Aorta (tissue), 5 donors: ENCODE measurements around the gene GDI2. TPM values are rescaled to one million over a fixed set of nuclear protein-coding genes. Genes with fewer than 3 reads are reported as not detected.

Experiments used
- ATAC-seq: fragments of 200-7000 bp; cut with Tn5 transposase; one replicate; pipeline ENCODE4 v1.9.1; 2022; ENCODE audit warnings: moderate library complexity; ENCODE audit not compliant: low FRiP score
- DNase-seq, 2 donors: peaks; one replicate each; pipeline ENCODE4 v3.0.0-alpha.2; 2020
- H3K27ac ChIP-seq, 2 donors: one replicate each; pipeline ENCODE4 v1.5.1; 2013; ENCODE audit warnings: low read length in 2 of 2, mild to moderate bottlenecking in 2 of 2, moderate library complexity in 2 of 2, control low read depth in 1 of 2, inconsistent platforms in 1 of 2, low read depth in 1 of 2
- H3K27me3 ChIP-seq, 2 donors: one replicate each; pipeline ENCODE4 v1.6.1; 2013; ENCODE audit warnings: control low read depth in 1 of 2, low read length in 1 of 2, mild to moderate bottlenecking in 1 of 2, moderate library complexity in 1 of 2; ENCODE audit not compliant: insufficient read depth in 2 of 2, control insufficient read depth in 1 of 2
- H3K36me3 ChIP-seq, 2 donors: one replicate each; pipeline ENCODE4 v1.6.1; 2013; ENCODE audit warnings: control low read depth in 1 of 2, low read length in 1 of 2, mild to moderate bottlenecking in 1 of 2; ENCODE audit not compliant: insufficient read depth in 2 of 2, control insufficient read depth in 1 of 2
- H3K4me1 ChIP-seq, 2 donors: one replicate each; pipeline ENCODE4 v1.6.1; 2013; ENCODE audit warnings: low read length in 2 of 2, control low read depth in 1 of 2, mild to moderate bottlenecking in 1 of 2, moderate library complexity in 1 of 2; ENCODE audit not compliant: insufficient read depth in 2 of 2, control insufficient read depth in 1 of 2
- H3K4me3 ChIP-seq, 2 donors: one replicate each; pipeline ENCODE4 v1.5.1; 2013; ENCODE audit warnings: low read length in 2 of 2, control low read depth in 1 of 2, mild to moderate bottlenecking in 1 of 2
- H3K9me3 ChIP-seq: one replicate; pipeline ENCODE4 v1.6.1; 2013; ENCODE audit warnings: mild to moderate bottlenecking, low read length; ENCODE audit not compliant: control insufficient read depth
- WGBS, 2 donors: extraction: QIAGEN DNeasy Blood & Tissue Kit; methylation state at CpG; one replicate each; pipeline ENCODE4 v1.1.7; 2013; 5-methylcytosine and 5-hydroxymethylcytosine counted together
- intact Hi-C, 2 donors: fragments of 100-400 bp; cut with DNase I; formaldehyde crosslinking; loops; one replicate each; pipeline versions ENCODE4 v1.14.2 to v1.15.0; 2022
- polyA plus RNA-seq, 2 donors: library from polyadenylated mRNA; stranded (reverse); fragments of 200-250 nt; gene quantifications; one replicate each; pipeline ENCODE4 v1.2.3, GENCODE V29; 2013
- total RNA-seq, 2 donors: library from RNA; stranded (reverse); fragmentation: NEBNext Ultra II Directional; extraction: Animal tissue kit (Norgen Biotek cat#: 25700); gene quantifications; one replicate each; pipeline ENCODE4 v1.2.1, GENCODE V29; 2021
- donor health status: healthy with polysubstance abuse.
- donor health status: Bipolar disorder and iron deficiency.
- donor health status: DM: no; HTN: no; CAD: no.
- donor health status: DM: no; HTN: no; CAD: no.
- donor health status: DM: yes; HTN: yes; CAD: no.

The GDI2 gene
- total and polyA plus RNA-seq, 4 donors: 116 to 161 (median 143) TPM

GRCh38 chr10:5766189-5766588 is 47.0 kb downstream of the GDI2 start:
- DNase-seq: no peak
- H3K4me1 ChIP-seq: no peaks in the 10 kb centered on the region
- no peak for ATAC-seq
- H3K27ac ChIP-seq: no peak overlapping the region
- H3K9me3 ChIP-seq: no peaks in the 10 kb centered on the region
- intact Hi-C loops: no loop called here
- WGBS, 2 donors: 91 to 94% methylated on average over 2 of the region's 2 CpGs
- H3K4me3 ChIP-seq: no peak overlapping the region
- H3K27me3 ChIP-seq: no peaks in the 10 kb centered on the region
- H3K36me3 ChIP-seq: peaks cover 0 to 10% of the 10 kb centered on the region in 2 donors

- ATAC-seq (no peak), DNase-seq (no peak)
- no peaks in the 10 kb centered on the region for H3K27me3 ChIP-seq
- no peak overlapping the region for H3K27ac ChIP-seq
- H3K36me3 ChIP-seq: peaks cover 3 to 10% of the 10 kb centered on the region in 2 donors
- WGBS, 2 donors: 72 to 78% methylated on average over 2 of the region's 2 CpGs
- intact Hi-C loops: no loop called here
- H3K4me1 ChIP-seq: no peaks in the 10 kb centered on the region
- no peak overlapping the region for H3K4me3 ChIP-seq
- no peaks in the 10 kb centered on the region for H3K9me3 ChIP-seq
Measured at GRCh38 chr10:5765617-5766016, 47.6 kb downstream of the GDI2 start.

GRCh38 chr10:5764422-5765297 is 48.6 kb downstream of the GDI2 start:
- peaks cover 4 to 16% of the 10 kb centered on the region in 2 donors for H3K36me3 ChIP-seq
- H3K4me1 ChIP-seq: no peaks in the 10 kb centered on the region
- H3K9me3 ChIP-seq: no peaks in the 10 kb centered on the region
- DNase-seq: no peak
- no peak overlapping the region for H3K4me3 ChIP-seq
- H3K27ac ChIP-seq: no peak overlapping the region
- H3K27me3 ChIP-seq: no peaks in the 10 kb centered on the region
- ATAC-seq: no peak
- intact Hi-C loops: no loop called here
- WGBS, 2 donors: 91 to 92% methylated on average over 10 of the region's 10 CpGs

DNA sequence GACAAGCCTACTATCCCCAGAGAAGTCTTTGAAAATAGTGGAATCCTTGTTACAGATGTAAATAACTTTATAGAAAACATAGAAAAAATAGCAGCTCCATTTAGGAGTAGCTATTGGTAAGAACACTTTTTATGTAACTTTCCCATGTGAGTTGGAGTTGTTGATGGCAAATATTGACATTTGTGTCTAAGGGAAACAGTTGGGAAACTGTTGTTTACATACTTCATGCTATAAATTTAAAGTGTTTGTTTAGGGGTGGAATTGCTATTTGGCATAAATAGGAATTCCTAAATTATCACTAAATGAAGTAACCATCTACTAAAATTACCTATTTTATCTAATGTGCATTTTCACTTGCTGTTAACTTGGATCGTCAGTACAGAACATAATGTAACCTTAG is 50.7 kb downstream of the GDI2 start:
- H3K27ac ChIP-seq: no peak overlapping the region
- no peaks in the 10 kb centered on the region for H3K27me3 ChIP-seq
- no peak for DNase-seq
- no peak for ATAC-seq
- no peaks in the 10 kb centered on the region for H3K9me3 ChIP-seq
- intact Hi-C loops: no loop called here
- 31 to 63% methylated on average over 1 of the region's 1 CpG for WGBS, 2 donors
- peaks cover 8 to 18% of the 10 kb centered on the region in 2 donors for H3K36me3 ChIP-seq
- H3K4me1 ChIP-seq: no peaks in the 10 kb centered on the region
- no peak overlapping the region for H3K4me3 ChIP-seq

DNA sequence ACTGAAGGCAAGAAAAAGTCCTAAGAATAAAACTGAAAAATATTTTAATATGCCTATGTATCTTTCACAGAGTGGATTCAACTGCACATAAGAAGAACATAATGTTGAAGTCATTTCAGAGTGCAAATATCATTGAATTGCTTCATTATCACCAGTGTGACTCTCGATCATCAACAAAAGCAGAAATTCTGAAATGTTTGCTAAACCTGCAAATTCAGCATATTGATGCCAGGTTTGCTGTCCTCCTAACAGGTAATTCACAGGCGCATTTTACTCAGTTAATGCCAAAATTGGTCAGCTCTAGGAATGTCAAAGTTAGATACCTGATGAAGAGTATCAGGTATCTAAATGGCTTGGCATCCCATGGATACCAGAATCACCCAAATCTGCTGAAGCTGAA is 52.0 kb downstream of the GDI2 start:
- Histone ChIP-seq H3K27ac (no peak overlapping the region), H3K27me3 (no peaks in the 10 kb centered on the region), H3K4me1 (no peaks in the 10 kb centered on the region), H3K36me3 (peaks cover 8 to 17% of the 10 kb centered on the region in 2 donors), H3K4me3 (no peak overlapping the region), H3K9me3 (no peaks in the 10 kb centered on the region)
- no peak for ATAC-seq
- no peak for DNase-seq
- intact Hi-C loops: no loop called here
- WGBS, 2 donors: 92 to 94% methylated on average over 2 of the region's 2 CpGs

DNA sequence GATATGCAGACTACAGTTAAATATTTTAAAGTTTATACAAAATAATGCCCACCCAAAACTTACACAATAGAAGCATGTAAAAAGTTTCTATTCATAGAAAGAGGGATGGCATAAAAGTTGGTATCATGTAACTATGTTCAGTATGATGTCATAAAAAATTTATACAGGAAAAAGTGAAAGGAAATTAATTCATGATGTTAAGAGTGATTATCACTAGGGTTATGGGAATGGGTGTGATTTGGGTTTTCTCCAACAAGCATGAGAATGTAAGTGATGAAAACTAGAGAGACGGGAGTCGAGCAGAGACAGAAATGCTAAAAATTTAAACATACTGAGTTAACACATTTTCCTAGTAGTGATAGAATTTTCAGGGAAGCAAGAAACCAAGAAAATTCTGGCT is 52.7 kb downstream of the GDI2 start:
- Histone ChIP-seq H3K4me1 (no peaks in the 10 kb centered on the region), H3K27ac (no peak overlapping the region), H3K9me3 (no peaks in the 10 kb centered on the region), H3K36me3 (peaks cover 8 to 16% of the 10 kb centered on the region in 2 donors), H3K27me3 (no peaks in the 10 kb centered on the region), H3K4me3 (no peak overlapping the region)
- ATAC-seq (no peak), DNase-seq (no peak)
- intact Hi-C loops: no loop called here
- 47 to 73% methylated on average over 2 of the region's 2 CpGs for WGBS, 2 donors

DNA sequence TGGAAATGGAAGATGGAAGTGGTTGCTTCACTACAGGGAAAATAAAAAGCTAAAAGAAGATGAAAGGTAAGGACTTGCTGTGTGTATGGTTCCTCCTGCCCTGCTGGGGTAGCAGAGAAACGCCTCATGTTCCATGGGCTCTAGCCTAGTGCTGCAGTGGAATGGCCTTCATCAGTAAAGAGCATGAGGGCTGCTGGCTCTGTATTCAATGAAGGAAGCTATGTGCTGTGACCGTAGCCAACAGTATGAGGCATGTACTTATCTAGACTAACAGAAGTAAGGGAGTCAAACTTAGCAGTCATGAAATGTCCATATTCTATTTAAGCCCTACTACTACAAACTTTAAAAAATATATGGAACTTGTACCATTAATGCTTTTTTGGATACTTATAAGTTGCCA is 54.3 kb downstream of the GDI2 start:
- intact Hi-C loops: no loop called here
- Histone ChIP-seq H3K4me3 (no peak overlapping the region), H3K9me3 (no peaks in the 10 kb centered on the region), H3K36me3 (peaks cover 8 to 11% of the 10 kb centered on the region in 2 donors), H3K27me3 (no peaks in the 10 kb centered on the region), H3K4me1 (no peaks in the 10 kb centered on the region), H3K27ac (no peak overlapping the region)
- WGBS, 2 donors: 73 to 74% methylated on average over 2 of the region's 2 CpGs
- ATAC-seq: no peak
- DNase-seq: no peak

- ATAC-seq (no peak), DNase-seq (no peak)
- H3K9me3 ChIP-seq: no peaks in the 10 kb centered on the region
- no peaks in the 10 kb centered on the region for H3K27me3 ChIP-seq
- WGBS, 2 donors: 83 to 92% methylated on average over 3 of the region's 3 CpGs
- peaks cover 8 to 11% of the 10 kb centered on the region in 2 donors for H3K36me3 ChIP-seq
- no peak overlapping the region for H3K27ac ChIP-seq
- intact Hi-C loops: no loop called here
- H3K4me3 ChIP-seq: no peak overlapping the region
- no peaks in the 10 kb centered on the region for H3K4me1 ChIP-seq
Measured at GRCh38 chr10:5757766-5758517, 55.3 kb downstream of the GDI2 start.
